GM19468 (cell line): ENCODE data around the gene DEFB124.
"Not testable (repeated sequence)": the region's sequence is repeated elsewhere in the genome, so short reads cannot be mapped to it uniquely, and the experiment has no call there.

Experiments
- ATAC-seq: cut with Tn5 transposase; IDR thresholded peaks from one replicate; pipeline ENCODE4 v1.9.1; 2021; ENCODE audit warnings: mild to moderate bottlenecking, moderate library complexity, moderate number of reproducible peaks; ENCODE audit not compliant: unreplicated experiment; ENCODE audit errors: extremely low read depth

DEFB124 gene

DNA sequence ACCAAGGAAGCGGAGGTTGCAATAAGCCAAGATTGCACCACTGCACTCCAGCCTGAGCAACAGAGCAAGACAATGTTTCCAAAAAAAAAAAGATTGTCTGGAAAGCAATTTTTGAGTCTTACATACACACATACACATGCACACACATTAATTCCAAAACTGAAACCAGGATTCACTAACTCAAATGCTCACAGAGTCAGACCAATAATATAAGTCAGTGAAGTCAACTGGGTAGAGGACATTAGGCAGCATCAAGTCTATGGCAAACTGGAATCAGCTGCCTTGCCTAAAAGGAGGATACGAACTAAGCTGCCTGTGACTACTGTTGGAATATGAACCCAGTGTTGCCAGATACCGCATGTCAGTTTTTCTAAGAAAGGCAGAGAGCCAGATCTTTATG lies 15.8 kb upstream of the DEFB124 start:
- ATAC-seq = no peak

DNA sequence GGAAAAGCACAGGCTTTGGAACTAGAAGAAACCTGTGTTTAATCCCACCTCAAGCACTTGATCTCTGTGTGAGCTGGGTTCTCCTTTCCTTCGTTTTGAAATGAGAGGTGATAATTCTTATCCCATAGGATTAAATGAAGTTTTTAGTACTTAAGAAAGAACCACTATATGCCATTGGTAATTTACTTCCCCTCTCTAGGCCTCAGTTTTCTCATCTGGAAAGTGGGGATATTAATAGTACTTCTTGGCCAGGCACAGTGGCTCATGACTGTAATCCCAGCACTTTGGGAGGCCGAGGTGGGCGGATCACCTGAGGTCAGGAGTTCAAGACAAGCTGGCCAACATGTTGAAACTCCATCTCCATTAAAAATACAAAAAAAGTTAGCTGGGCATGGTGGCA lies 14.2 kb upstream of the DEFB124 start:
- ATAC-seq = no peak

DNA sequence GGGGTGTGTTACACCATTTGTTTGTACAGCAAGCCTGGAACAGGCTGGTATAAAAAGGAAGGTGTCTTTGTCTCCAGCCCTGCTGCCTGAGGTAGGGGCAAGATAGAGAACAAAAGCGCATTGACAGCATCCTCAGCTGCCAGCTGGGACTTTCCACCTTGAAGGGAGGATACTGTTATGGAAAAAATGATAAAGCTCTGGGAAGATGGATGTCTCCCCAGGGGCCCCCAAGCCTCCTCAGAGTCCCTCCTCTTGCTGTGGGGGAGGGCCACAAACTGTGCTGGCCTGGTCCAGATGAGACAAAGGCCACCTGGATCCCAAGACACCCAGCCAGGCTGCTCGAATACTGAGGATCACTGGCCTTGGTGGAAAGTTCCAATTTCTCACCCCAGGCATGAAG lies 13.2 kb upstream of the DEFB124 start:
- no peak for ATAC-seq

DNA sequence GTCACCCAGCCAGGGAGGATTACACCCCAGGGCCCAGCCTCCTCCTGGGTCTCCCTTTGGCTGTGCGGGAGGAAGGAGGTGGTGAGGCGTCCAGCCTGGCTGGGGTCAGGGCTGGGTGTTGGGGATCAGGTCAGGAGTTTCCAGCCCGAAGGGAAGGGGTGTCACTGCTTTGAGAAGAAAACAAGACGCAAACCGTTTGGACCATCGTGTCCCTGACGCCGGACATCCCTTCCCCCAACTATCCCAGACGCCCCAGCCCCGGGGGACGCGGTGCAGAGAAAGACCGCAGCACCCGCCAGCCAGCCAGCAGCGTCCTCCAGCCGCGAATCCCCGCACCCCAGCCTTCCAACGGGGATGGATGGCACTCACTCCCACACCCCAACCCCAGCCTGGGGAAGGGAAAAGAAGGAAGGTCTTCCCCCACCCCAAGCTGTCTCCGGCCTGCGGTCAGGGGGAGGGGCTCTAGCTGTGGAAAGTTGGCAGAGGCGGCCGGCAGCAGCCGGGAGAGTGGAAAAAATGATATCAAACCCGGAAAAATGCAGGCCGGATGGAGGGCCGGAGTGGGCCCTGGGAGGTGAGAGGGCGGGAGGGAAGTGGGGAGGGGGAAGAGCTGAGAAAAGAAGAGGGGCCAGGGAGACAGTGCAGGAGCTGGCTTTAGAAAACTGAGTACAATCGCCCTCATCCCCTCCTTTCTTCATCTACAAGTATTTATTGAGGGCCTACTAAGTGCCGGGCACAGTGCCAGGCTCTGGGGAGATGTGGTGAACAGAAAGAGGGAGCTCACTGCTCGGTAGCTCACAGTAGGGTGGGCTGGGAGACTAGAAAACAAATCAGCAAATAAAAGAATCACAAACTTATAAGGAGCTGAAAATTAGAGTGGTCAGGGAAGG lies 10.8 kb upstream of the DEFB124 start:
- ATAC-seq = no peak

DNA sequence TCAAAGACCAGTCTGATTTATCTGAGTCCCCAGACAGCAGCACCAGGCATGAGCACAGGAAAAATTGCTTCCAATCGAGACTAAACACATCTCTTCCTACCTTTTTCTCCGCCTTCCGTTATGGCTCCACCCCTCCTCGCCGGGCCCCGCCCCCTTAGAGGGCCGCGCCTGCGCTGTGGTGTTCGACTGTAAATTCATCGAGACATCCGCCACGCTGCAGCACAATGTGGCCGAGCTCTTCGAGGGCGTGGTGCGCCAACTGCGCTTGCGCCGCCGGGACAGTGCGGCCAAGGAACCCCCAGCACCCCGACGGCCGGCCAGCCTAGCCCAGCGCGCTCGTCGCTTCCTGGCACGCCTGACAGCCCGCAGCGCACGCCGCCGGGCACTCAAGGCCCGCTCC lies 9.1 kb upstream of the DEFB124 start:
- ATAC-seq = no peak

DNA sequence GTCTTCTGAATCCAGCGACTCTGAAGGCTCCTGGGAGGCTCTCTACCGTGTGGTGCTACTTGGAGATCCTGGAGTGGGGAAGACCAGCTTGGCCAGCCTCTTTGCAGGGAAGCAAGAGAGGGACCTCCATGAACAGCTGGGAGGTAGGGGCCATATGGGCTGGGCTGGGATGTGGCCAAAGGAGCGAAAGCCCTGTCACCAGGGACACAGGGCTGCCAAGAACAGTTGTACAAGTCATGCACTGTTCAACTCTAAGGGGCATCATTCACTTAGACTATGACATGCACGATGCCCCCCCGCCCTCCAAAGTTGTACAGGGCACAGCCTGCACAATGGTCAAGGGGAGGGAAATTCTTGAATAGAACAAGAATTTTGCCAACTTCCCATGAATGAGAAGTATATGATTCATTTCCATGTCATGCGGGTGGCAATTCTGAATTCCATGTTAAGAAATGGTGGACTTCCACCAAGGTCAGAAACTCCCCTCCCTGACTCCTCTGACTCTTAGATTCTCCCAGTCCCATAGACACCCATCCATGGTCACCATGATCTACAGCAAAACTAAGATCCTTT lies 1.8 kb upstream of the DEFB124 start:
- no peak for ATAC-seq

DNA sequence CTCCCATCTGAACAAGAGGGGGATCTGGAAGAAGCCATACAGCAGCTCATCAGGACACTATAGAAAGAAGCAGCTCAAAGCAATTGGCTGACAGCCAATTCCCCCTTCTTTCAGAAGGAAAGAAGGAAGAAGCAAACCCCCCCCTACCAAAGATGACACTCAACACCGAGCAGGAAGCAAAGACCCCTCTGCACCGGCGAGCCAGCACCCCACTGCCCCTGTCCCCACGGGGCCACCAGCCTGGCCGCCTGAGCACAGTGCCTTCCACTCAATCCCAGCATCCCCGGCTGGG lies 1.3 kb upstream of the DEFB124 start:
- ATAC-seq = no peak

DNA sequence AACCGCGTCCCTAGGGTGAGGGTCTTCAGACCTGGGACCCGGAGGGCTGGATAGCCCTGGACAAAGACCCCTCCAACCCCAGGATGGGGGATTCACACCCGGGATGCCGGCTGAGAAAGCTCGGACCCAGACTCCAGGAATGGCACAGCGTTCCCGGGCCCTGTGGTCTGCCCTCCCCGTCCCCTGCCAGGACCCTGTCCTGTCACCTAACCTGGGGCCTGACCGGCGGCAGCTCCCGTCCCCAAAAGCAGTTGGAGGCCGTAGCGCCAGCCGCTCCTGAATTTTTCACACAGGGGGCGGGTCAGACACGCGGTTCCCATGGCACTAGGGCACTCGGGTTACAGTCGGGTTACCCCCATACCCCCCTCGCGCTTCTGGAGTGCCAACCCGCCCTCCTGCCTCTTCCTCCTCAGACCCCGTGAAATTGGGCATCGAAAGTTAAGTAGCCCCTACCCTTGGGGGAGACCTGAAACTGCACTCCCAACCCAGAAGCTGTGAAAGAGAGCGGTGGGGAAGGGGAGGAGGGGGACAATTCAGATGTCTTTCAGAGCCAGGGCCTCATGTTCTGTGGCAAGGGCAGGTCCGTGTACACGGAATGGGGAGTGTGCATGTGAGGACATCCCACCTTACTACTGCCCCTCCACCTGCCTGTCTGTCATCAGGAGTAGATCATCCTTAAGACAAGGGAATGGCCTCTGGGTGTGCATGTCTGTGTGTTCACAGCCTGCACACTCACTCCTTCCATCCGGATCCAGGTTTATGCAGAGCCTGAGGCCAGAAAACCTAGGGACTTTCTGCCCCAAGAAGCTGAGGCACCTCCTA lies 756 bp upstream of the DEFB124 start:
- ATAC-seq = no peak

DNA sequence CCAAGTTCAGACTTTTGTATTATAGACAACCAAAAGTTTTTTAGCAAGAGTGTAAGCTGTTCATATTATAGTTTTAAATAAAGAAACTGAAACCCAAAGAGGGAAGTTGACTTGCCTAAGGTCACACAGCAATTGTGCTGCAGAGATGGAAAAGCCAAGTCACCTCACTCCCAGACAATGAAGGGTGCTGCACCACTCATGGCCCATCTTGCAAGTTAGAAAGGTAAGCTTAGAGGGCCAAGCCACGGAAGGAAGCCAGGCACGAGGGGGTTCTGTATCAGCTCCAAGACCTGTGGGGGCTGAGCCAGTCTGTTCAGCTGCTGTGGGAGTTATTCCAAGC lies 860 bp downstream of the DEFB124 start:
- peak; percentile 19 for ATAC-seq

DNA sequence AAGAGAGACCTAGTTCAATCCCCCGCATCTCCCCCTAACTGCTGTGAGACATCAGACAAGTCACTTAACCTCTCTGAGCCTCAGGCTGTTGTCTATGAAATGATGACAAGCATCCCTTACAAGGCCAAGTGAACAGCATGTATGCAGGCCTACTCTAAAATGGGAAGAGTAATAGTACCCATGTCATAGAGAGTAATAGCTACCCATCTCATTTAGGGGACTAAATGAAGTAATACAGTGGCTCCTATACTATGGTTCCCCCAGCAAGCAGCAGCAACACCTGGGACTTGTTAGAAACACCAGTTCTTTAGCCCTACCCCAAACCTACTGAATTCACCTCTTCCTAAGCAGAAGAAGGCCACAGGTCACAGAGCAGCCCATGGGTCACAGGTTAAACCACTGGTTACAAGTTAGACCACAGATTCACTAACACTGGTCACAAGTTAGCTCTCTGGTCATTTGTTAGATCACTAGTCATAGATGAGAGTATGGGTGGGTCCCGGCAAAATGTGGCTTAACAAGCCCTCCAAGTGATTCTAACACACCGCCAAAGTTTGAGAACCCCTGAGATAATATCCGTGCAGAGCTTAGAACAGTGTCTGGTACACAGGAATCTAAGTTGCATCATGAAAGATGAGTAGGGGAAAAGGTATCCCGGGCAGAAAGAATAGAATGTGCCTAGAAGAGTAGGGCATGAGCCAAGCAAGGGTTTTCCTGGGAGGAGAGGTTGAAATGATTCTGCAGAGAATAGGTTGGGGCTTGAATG lies 1.4 kb downstream of the DEFB124 start:
- no peak for ATAC-seq

DNA sequence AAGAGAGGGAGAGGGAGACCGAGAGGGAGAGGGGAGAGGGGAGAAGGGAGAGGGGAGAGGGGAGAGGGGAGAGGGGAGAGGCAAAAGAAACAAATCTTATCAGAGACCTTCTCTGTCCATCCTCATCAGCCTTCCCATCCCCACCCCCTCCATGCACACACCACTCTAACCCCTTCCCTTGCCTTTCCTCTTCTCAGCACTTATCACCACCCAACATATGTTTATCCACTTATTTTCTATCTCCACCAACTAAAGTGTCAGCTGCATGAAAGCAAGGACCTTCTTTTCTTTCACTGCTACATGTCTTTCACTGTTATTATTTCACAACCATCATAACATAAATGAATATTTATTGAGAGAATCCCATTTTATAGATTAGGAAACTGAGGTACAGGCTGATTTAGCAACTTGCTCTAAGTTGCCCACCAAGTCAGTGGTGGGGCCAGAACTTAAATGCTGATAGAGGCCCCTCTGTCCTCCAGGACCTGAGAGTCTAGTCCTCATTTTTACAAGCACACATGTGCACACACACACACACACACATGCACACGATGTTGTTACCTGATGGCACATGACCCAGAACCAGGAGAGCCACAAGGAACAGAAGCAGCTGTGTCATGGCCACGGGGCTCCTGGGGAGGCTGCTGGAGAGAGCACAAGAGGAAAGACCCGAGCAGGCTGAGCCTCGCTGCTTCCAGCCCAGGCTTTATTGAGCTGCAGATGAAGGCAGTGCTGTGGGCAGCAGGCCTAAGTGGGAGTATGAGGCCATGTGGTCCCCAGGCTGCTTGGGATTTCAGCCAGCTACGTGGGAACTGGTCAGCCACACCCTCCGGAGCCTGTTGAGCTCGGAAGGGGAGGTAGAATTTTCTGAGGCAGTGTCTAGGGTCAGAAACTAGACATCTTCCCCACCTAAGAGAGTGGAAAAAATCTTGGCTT lies 2.3 kb downstream of the DEFB124 start:
- ATAC-seq = no peak

DNA sequence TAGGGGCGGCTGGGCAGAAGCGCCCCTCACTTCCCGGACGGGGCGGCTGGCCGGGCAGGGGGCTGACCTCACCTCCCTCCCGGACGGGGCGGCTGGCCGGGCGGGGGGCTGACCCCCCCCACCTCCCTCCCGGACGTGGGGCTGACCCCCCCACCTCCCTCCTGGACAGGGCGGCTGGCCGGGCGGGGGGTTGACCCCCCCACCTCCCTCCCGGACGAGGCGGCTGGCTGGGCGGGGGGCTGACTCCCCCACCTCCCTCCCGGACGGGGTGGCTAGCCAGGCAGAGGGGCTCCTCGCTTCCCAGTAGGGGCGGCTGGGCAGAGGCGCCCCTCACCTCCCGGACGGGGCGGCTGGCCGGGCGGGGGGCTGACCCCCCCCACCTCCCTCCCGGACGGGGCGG lies 4.0 kb downstream of the DEFB124 start:
- not testable (repeated sequence) for ATAC-seq

DNA sequence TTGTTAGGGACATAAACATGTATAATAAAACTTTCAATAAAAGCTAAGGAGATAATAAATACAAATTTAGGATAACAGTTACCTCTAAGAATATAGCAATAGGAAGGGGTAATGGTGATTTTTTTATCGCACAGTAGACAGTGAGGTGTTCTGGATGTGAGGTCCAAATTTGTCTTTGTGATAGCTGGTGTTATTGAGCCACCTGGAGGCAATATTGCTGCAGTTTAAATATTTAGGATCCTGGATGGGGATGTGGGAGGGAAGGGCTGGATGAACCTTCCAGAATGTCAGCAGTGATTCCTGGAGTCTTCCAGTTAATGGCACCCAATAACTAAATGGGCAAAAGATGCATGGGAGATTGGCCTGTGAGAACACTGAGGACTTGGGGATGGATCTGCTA lies 20.6 kb downstream of the DEFB124 start:
- ATAC-seq = no peak

DNA sequence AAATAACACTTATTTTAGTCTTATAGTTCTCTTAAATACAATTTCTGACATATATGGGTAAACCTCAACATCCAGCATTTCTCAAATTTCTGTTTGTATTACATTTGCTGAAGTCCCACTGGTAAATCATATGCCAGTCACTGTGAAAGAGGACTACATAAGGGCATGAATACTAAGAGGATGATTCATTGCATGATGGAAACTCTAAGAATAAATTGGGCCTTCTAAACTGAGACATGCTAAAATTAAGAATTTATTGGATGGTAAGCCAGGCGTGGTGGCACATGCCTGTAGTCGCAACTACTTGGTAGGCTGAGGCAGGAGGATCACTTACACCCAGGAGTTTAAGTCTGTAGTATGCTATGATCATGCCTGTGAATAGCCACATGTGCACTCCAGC lies 22.4 kb downstream of the DEFB124 start:
- ATAC-seq = no peak

DNA sequence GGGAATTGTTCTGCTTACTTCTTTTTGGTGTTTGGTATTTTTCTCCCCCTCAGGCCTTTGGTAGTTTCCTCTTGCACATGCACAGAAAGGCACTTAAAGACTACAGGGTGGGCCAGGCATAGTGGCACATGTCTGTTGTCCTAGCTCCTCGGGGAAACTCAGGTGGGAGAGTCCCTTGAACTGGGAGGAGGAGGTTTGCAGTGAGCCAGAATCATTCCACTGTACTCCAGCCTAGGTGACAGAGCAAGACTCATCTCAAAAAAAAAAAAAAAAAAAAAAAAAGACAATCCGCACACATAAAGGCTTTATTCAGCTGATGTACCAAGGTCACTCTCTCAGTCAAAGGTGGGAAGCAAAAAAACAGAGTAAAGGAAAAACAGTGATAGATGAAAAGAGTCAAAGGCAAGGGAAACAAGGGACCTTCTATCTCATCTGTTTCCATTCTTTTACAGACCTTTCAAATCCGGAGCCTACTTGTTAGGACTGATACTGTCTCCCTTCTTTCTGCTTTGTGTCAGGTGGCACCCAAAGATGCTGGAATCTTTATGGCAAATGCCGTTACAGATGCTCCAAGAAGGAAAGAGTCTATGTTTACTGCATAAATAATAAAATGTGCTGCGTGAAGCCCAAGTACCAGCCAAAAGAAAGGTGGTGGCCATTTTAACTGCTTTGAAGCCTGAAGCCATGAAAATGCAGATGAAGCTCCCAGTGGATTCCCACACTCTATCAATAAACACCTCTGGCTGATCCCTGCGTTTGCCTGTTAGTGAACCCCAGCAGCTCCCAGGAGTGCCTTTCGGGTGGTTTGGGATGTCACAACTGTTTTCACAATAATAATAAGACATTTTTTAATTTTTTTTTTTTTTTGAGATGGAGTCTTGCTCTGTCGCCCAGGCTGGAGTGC lies 25.2 kb downstream of the DEFB124 start:
- ATAC-seq = no peak

DNA sequence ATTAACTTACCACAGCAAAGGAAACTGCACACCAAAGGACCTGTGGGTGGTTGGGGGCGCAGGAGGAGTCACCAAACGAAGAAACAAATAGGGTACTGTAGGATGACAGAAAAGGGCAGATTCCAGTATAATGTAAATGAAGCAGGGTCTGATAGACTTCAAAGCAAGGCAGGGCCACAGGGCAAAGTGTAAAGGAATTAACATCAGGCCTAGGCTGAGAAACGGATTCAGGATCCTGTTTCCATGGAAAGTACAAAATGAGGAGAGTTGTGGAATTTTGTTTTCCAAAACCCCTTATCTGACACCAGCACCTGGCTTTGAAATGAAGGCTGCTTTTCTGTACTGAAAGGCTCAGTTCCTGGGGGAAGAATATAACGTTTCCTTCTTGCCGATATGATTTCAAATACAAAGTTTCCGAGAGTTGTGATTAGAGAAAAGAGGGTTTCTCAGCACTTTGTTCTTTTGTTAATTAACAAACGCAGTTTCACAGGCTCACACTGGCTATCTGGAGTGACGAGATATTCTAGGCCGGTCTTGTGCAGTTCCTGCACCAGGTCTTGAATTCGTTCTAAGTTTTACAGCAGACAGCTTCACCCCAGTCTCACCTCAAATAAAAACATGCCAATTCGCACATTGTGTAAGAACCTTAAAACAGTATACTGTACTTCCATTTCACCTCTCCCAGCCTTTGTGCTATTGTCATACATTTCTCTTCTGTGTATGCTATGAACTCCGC lies 28.7 kb downstream of the DEFB124 start:
- ATAC-seq = no peak

DNA sequence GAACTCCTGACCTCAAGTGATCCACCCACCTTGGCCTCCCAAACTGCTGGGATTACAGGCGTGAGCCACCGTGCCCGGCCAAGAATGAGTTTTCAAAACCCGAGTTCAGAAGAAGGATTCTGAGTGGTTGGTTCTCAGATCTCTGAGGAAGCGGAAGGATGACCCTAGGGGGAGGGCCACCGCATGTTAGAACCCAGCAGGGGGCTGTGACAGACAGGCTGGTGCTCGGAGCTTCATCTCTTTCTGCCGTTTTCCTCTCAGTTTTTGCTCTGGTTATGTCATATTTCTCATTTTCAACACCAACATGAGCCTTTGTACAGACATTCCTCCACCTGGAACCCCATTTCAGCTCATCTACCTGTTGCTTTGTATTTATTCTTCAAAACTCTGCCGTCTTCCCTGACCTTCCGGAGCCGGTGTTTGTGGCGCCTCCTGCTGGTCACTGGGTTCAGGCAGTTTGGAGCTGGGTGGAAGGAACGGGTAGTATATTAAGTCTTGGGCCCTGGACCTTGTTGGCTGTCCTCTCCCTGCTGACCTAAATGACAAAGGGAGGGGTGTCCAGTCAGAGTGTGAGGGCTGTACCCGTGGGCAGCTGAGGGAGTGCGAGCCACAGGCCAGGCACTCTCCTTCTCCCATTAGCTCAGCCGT lies 34.8 kb downstream of the DEFB124 start, which contains the start of gene DEFB123:
Gene DEFB123 (plus strand): TSS at position 621 of the 648 bp plus-strand sequence. CDS start 67 bp downstream, outside the sequence.
- no peak for ATAC-seq
